Transverse colon (tissue), 4 donors: ENCODE measurements around the gene CACNA2D4.

Experiments used
- EP300 ChIP-seq: sonication (generic); formaldehyde crosslinking; IDR thresholded peaks from one replicate; pipeline ENCODE4 v1.6.1; 2017; ENCODE audit warnings: antibody characterized with exemption, low read depth
- POLR2A ChIP-seq: fragments of 450-650 bp; IDR thresholded peaks from one replicate; pipeline ENCODE4 v1.6.1; 2016; ENCODE audit warnings: antibody characterized with exemption, mild to moderate bottlenecking, moderate library complexity
- POLR2AphosphoS5 ChIP-seq, 3 donors: sonication (generic); formaldehyde crosslinking; IDR thresholded peaks; one replicate each; pipeline ENCODE4 v1.6.1; 2016; ENCODE audit warnings: antibody characterized with exemption in 3 of 3
- TF ChIP-seq, protein P1 (sequence below), 5 experiments: fragments of 200-600 bp in 3 of 5; fragments of 450-650 bp in 2 of 5; sonication (generic) in 3 of 5; IDR thresholded peaks; 1 replicate in 2 of 5; 2 replicates in 3 of 5; pipeline ENCODE4 v1.5.1; 2016 to 2017; ENCODE audit warnings: antibody characterized with exemption in 5 of 5, inconsistent platforms in 3 of 5, mild to moderate bottlenecking in 2 of 5, moderate library complexity in 1 of 5

DNA sequence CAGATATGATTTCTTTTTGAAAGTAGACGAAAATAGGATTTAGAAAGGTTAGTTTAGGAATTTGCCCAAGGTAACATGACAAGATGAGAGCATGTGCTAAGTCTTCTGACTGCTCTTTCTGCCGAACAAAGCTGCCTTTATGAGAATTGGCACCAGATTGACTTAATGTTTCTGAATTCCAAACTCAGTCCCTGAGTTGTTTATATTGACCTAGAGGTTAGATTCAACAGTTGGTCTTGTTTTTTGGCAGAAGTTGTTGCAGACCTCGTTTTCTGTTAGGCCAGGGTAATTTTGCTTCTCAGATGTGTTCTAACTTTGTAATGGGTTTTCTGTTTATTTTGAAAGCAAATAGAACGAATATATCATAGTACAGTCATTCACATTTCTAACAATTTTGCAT lies 159.6 kb downstream of the CACNA2D4 start:
- TF ChIP-seq POLR2A: no peak
- TF ChIP-seq POLR2AphosphoS5 (IDR thresholded peaks at IDR 0.05): no peak
- TF ChIP-seq, protein P1, sequence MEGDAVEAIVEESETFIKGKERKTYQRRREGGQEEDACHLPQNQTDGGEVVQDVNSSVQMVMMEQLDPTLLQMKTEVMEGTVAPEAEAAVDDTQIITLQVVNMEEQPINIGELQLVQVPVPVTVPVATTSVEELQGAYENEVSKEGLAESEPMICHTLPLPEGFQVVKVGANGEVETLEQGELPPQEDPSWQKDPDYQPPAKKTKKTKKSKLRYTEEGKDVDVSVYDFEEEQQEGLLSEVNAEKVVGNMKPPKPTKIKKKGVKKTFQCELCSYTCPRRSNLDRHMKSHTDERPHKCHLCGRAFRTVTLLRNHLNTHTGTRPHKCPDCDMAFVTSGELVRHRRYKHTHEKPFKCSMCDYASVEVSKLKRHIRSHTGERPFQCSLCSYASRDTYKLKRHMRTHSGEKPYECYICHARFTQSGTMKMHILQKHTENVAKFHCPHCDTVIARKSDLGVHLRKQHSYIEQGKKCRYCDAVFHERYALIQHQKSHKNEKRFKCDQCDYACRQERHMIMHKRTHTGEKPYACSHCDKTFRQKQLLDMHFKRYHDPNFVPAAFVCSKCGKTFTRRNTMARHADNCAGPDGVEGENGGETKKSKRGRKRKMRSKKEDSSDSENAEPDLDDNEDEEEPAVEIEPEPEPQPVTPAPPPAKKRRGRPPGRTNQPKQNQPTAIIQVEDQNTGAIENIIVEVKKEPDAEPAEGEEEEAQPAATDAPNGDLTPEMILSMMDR (IDR thresholded peaks at IDR 0.05): no peak
- no peak for TF ChIP-seq EP300
